OCI-LY7 (cell line): ENCODE data around the gene IL1RL2. TPM values are rescaled to one million over a fixed set of nuclear protein-coding genes. Genes with fewer than 3 reads are reported as not detected.

Experiments used
- BruUV-seq: library from RNA; stranded (reverse); fragments of 400-500 nt; replicated peaks from 2 replicates; lab custom pipeline; 2021; lab: Mats Ljungman, UMichigan
- CTCF ChIA-PET: fragments of 300-600 bp; sonication (Branson Sonifier 250); formaldehyde crosslinking; loops from one replicate; lab custom pipeline; 2022; ENCODE audit warnings: antibody characterized with exemption; ENCODE audit not compliant: unreplicated experiment; lab: Charles Lee
- POLR2A ChIA-PET: fragments of 300-600 bp; sonication (Branson Sonifier 250); formaldehyde crosslinking; loops from one replicate; lab custom pipeline; 2022; ENCODE audit warnings: antibody characterized with exemption; lab: Charles Lee
- DNase-seq: peaks from one replicate; pipeline ENCODE4 v3.0.0-alpha.2; 2015; ENCODE audit warnings: low spot score
- H2AFZ ChIP-seq: fragments of 200-600 bp; sonication (generic), shearing (Covaris generic); 2 replicates; pipeline ENCODE4 v1.6.1; 2014; ENCODE audit warnings: mild to moderate bottlenecking, antibody characterized with exemption, low read length, moderate library complexity
- H3K27ac ChIP-seq: fragments of 200-600 bp; sonication (generic); 2 replicates; pipeline ENCODE4 v1.5.1; 2014; ENCODE audit warnings: mixed run types, low read depth, mild to moderate bottlenecking, moderate library complexity, low read length, inconsistent platforms; ENCODE audit not compliant: poor library complexity, severe bottlenecking
- H3K36me3 ChIP-seq: fragments of 200-600 bp; sonication (generic); 2 replicates; pipeline ENCODE4 v1.6.1; 2014; ENCODE audit warnings: mild to moderate bottlenecking, antibody characterized with exemption, low read length, moderate library complexity, mixed read lengths; ENCODE audit not compliant: insufficient read depth
- H3K4me1 ChIP-seq: fragments of 200-600 bp; sonication (generic); 2 replicates; pipeline ENCODE4 v1.5.1; 2014; ENCODE audit warnings: mild to moderate bottlenecking, low read length; ENCODE audit not compliant: insufficient read depth, poor library complexity, severe bottlenecking
- H3K4me2 ChIP-seq: fragments of 200-600 bp; sonication (generic); 2 replicates; pipeline ENCODE4 v1.6.1; 2014; ENCODE audit warnings: mild to moderate bottlenecking, low read length
- H3K4me3 ChIP-seq: fragments of 200-600 bp; sonication (generic); 2 replicates; pipeline ENCODE4 v1.5.1; 2014; ENCODE audit warnings: mild to moderate bottlenecking, low read depth, low read length; ENCODE audit not compliant: poor library complexity, severe bottlenecking
- H3K79me2 ChIP-seq: fragments of 200-600 bp; sonication (generic); 2 replicates; pipeline ENCODE4 v1.6.1; 2016; ENCODE audit warnings: low read depth, mild to moderate bottlenecking, low read length, moderate library complexity, mixed read lengths; ENCODE audit not compliant: insufficient read depth
- H3K9me2 ChIP-seq: fragments of 200-600 bp; sonication (generic); 2 replicates; pipeline ENCODE4 v1.6.1; 2016; ENCODE audit warnings: mild to moderate bottlenecking, low read length, mixed read lengths; ENCODE audit not compliant: insufficient read depth
- H3K9me3 ChIP-seq: fragments of 200-600 bp; sonication (generic); 2 replicates; pipeline ENCODE4 v1.6.1; 2014; ENCODE audit warnings: mild to moderate bottlenecking, mixed run types, low read length, mixed read lengths
- H4K20me1 ChIP-seq: fragments of 200-600 bp; sonication (generic); 2 replicates; pipeline ENCODE4 v1.6.1; 2014; ENCODE audit warnings: mild to moderate bottlenecking, antibody characterized with exemption, low read length, moderate library complexity, mixed read lengths; ENCODE audit not compliant: insufficient read depth
- EZH2phosphoT487 ChIP-seq: fragments of 200-600 bp; sonication (generic); IDR thresholded peaks from 2 replicates; pipeline ENCODE4 v1.6.1; 2018; ENCODE audit warnings: low read depth, borderline replicate concordance, mild to moderate bottlenecking, mixed run types, antibody characterized with exemption, low read length, moderate library complexity, mixed read lengths
- intact Hi-C: fragments of 100-400 bp; cut with micrococcal nuclease; formaldehyde crosslinking; loops from one replicate; pipeline ENCODE4 v1.10.0; 2022; ENCODE audit not compliant: unreplicated experiment
- total RNA-seq, 2 experiments: library from RNA; depleted of rRNA in 1 of 2; stranded (reverse); fragments of >200 nt in 1 of 2; shearing (Covaris generic) in 1 of 2; gene quantifications; 2 replicates each; pipeline ENCODE4 v1.2.3, GENCODE V29; 2014 to 2022
- TF ChIP-seq, protein P1 (sequence below): fragments of 200-600 bp; sonication (generic); conservative IDR thresholded peaks from 2 replicates; pipeline ENCODE4 v1.5.1; 2014; ENCODE audit warnings: mild to moderate bottlenecking, antibody characterized with exemption, low read length, moderate library complexity, mixed read lengths

IL1RL2 gene
- total RNA-seq, 2 experiments from 2014 or later = not detected

DNA sequence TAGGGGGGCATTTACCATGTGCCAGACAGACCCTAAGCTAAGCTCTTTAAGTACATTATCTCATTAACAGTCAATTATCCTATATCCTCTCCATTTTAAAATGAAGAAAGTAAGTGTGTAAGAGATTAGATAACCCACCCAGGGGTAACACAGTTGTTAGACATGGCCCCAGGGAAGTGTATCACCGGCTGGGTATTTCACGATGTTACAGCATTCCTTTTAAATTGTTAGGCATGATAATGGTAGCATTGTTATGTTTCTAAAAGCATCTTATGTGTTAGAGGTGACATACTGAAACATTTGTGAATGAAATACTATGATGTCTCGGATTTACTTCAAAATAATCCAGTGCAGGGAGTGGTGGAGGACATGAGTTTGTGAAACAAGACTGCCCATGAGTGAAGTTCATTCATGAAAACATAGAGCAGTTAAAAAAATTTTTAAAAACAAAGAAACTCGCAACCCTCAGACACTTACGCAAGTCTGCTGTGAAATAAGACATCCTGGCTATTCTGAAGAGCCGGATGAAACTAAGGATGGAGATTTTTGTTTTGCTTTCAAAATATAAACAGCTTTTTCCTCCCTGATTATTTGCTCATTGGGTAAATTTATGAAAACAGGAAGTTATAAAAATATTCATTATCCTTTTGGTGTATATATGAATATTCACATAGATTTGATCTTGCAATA, 54.9 kb downstream of the IL1RL2 start:
- ChIA-PET POLR2A (no interaction called here), CTCF (no interaction called here)
- H3K4me2 ChIP-seq = no peak overlapping the region
- H2AFZ ChIP-seq = no peak overlapping the region
- BruUV-seq = no TSS peak
- intact Hi-C loops = loop anchor here (1.0 to 5.0 kb wide), 2 partner anchors 221 to 899 kb away; no protein-coding TSS in a partner anchor
- H3K79me2 ChIP-seq = no peaks in the 10 kb centered on the region
- DNase-seq = no peak
- no peak overlapping the region for H3K4me3 ChIP-seq
- TF ChIP-seq, protein P1, sequence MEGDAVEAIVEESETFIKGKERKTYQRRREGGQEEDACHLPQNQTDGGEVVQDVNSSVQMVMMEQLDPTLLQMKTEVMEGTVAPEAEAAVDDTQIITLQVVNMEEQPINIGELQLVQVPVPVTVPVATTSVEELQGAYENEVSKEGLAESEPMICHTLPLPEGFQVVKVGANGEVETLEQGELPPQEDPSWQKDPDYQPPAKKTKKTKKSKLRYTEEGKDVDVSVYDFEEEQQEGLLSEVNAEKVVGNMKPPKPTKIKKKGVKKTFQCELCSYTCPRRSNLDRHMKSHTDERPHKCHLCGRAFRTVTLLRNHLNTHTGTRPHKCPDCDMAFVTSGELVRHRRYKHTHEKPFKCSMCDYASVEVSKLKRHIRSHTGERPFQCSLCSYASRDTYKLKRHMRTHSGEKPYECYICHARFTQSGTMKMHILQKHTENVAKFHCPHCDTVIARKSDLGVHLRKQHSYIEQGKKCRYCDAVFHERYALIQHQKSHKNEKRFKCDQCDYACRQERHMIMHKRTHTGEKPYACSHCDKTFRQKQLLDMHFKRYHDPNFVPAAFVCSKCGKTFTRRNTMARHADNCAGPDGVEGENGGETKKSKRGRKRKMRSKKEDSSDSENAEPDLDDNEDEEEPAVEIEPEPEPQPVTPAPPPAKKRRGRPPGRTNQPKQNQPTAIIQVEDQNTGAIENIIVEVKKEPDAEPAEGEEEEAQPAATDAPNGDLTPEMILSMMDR = no peak
- TF ChIP-seq EZH2phosphoT487 = no peak
- no peak overlapping the region for H3K27ac ChIP-seq
- H3K9me3 ChIP-seq = no peaks in the 10 kb centered on the region
- H3K4me1 ChIP-seq = peaks cover 5% of the 10 kb centered on the region
- H3K36me3 ChIP-seq = no peaks in the 10 kb centered on the region
- no peaks in the 10 kb centered on the region for H3K9me2 ChIP-seq
- no peaks in the 10 kb centered on the region for H4K20me1 ChIP-seq

DNA sequence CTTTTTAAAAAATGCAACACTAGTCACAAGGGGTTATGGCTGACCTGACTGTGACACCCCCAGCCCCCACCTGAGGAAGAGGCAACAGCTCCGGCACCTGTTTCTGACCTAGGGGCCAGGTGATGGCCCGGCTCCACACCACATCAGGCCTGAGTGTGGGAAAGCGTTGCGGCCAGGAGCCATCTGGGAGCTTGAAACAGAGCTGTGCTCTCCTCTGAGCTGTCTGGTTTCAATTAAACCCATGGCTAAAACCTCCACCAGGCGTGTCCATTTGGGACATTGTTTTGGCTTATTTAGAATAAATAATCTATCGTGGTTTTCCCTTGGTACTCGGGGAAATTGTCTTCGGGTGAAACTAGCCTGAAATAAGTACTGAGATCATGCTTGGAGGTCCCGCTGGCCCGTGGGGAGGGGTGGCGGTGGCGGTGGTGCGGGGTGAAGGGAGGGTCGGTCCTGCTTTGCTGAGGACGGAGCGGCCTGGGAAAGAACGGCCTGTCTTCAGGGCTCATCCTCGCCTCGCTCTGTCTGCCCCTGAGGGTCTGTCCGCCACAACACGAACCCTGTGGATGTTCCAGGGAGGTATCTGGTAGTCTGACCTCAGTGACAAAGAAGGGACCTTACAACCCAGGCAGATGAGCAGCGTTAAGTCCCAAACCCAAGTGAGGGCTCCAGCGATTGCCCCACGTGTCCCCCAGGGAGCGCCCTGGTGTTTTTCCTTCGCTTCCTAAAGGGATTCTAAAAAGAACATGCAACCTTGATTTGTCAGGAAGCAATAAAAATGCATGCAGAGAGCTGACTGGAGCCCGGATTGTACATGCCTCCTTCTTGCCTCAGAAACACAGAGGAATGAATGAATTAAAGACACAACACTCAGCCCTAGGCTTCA, 58.7 kb downstream of the IL1RL2 start:
- no TSS peak for BruUV-seq
- Histone ChIP-seq H3K27ac (no peak overlapping the region), H3K4me2 (no peak overlapping the region), H3K4me1 (peaks cover 2% of the 10 kb centered on the region), H2AFZ (no peak overlapping the region), H3K9me3 (no peaks in the 10 kb centered on the region), H3K9me2 (no peaks in the 10 kb centered on the region), H4K20me1 (no peaks in the 10 kb centered on the region), H3K79me2 (no peaks in the 10 kb centered on the region), H3K36me3 (no peaks in the 10 kb centered on the region), H3K4me3 (no peak overlapping the region)
- ChIA-PET CTCF (no interaction called here), POLR2A (no interaction called here)
- DNase-seq = no peak
- TF ChIP-seq EZH2phosphoT487 = no peak
- TF ChIP-seq, protein P1 = no peak
- intact Hi-C loops = no loop called here
